SIG-M5 treated with dmso at 0.1 percent for 504 hours (cell line): ENCODE results near the gene KDM3B.
"Not testable (repeated sequence)": the region's sequence is repeated elsewhere in the genome, so short reads cannot be mapped to it uniquely, and the experiment has no call there.

Source experiments
- DNase-seq: peaks from one replicate; lab custom pipeline; 2025; ENCODE audit not compliant: unreplicated experiment; lab: John Stamatoyannopoulos, UW

KDM3B gene

GRCh38 chr5:138352071-138352721 lies at the start of gene KDM3B:
TSS of gene KDM3B (plus strand) at chr5:138352685. CDS start at chr5:138352796, 111 bp downstream.
- peak; percentile 89 for DNase-seq

DNA sequence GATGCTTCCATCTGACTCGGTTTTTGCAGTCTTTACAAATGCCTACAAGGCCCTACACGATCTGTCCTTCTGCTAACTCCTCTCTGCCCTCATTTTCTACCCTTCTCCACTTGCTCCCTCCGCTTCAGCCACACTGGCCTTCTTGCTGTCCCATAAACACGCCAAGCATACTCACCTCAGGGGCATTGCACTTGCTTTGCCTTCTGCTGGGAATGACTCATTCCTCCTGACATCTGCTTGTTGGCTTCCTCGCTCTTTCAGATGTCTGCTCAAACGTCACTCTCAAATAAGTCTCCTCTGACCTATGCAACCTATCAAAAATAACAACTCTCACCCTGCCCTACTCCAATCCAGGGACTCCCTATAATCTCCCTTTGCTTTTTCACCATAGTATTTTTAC lies 49.1 kb upstream of the KDM3B start:
- DNase-seq = no peak

DNA sequence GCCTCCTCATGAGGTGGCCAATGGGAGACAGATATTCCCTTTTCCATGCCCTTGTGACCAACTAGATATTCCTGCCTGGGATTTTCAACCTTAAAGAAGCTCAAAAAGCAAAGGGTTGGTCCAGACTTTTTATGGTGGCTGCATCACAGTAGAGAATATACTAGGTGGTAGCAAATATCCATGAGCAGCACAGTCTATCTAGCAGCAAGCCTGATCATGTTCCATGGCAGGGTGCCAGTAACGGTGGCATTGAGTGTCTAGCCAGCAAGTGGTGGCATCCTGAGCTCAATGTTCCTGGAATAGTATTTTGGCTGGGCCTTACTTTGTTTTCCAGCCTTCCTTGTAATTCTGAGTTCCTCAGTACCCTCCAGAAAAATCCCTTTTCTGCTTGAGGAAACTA lies 46.7 kb upstream of the KDM3B start:
- no peak for DNase-seq

DNA sequence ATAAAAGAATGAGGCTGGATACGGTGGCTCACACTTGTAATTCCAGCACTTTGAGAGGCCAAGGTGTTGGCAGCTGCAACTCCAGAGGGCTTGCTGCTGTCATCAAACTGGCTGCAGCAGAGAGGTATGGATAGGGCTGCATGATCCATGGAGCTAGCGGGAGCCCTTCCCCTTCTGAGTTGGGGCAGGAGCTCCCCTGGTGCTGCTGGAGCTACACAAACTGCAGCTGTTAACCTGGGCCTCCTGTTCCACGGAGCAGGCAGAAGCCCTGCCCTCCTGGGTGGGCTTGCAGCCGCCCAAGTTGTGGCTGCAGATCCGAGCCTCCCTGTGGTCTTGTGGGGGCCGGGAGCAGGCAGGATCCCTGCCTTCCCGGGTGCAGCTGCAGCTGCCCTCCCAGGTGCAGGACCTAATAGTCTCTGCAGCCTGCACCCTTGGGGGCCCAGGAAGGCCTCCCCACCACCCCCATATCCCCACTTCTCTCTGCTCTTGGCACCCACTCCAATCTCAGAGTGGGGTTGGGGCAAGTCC lies 36.7 kb upstream of the KDM3B start:
- DNase-seq = no peak

DNA sequence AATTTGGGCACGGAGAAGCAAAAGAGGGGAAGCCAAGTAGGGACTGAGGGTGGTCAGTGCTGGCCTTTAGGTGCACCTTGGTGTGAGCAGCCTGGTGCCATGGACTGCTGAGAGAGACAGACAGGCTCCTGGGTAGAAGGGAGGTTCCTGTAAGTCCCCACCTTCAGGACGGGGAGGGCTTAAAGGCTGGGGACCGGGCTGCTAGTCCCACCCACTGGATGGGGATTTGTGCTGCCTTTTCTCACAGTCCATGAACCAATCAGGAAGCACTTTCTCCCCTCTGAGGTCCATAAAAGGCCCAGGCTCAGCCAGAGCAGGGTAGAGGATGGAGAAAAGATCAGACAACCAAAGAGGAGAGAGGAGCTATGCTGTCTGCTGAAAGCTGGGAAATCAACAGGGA lies 36.1 kb upstream of the KDM3B start:
- no peak for DNase-seq

DNA sequence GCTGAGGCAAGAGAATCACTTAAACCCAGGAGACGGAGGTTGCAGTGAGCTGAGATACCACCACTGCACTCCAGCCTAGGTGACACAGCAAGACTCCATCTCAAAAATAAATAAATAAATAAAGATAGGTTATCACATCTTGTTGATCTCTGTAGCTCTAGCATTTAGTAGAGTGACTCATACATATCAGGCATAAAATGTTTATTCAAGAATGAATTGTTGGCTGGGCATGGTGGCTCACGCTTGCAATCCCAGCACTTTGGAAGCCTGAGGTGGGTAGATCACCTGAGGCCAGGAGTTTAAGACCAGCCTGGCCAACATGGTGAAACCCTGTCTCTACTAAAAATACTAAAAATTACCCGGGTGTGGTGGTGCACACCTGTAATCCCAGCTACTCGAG lies 34.3 kb upstream of the KDM3B start:
- DNase-seq = not testable (repeated sequence)

GRCh38 chr5:138330813-138331448 lies 21.6 kb upstream of the KDM3B start:
- DNase-seq = no peak

GRCh38 chr5:138331449-138332368 lies 20.8 kb upstream of the KDM3B start, which contains the start of gene CDC25C:
TSS of gene CDC25C (minus strand) at chr5:138331804. CDS start at chr5:138331180, 624 bp downstream.
- DNase-seq = peak; percentile 100

- no peak for DNase-seq
Observed at GRCh38 chr5:138334867-138335447, 17.5 kb upstream of the KDM3B start.

- peak; percentile 87 for DNase-seq
Observed at GRCh38 chr5:138336952-138337684, 15.4 kb upstream of the KDM3B start.

DNA sequence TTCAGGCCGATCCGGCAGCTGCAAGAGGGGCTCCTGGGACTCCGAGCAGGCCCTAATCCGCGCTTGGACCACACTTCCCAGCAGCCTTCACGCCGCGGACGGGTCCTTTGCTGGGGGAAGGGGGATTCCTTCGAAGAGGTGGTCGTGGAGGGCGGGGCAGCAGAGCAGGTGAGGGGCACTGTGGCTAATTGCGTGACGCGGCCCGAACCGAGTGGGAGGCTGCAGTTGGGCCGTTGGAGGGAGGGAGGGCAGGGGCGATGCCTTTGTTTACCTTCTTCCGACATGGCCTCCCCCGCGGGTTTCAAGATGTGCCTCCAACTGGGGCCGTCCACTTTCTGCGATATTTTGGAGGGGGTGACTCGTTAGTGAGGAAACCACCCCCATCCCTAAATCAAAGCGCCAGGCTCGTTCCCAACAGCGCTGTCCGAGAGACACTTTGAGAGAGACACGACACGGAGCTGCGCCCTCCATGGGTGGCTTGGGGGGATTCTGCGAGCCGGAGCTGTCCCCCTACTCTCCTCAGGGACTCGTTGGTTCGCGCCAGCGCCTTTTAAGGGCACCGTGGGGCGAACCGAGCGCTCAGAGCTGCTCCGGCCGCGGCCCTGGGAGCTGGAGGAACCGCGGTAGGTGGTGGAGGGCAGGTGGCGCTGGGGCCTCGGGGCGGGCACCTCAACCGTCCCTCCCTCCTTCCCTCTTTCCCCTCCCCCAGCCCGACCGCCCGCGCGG lies 14.6 kb upstream of the KDM3B start, which contains the start of gene FAM53C:
Gene FAM53C (plus strand): TSS at position 582 of the 726 bp plus-strand sequence. CDS start 3,070 bp downstream, outside the sequence.
- peak; percentile 92 for DNase-seq

- peak; percentile 17 for DNase-seq
Observed at GRCh38 chr5:138338411-138339090, 13.9 kb upstream of the KDM3B start.

- peak; percentile 24 for DNase-seq
Observed at GRCh38 chr5:138339091-138339456, 13.4 kb upstream of the KDM3B start.

DNA sequence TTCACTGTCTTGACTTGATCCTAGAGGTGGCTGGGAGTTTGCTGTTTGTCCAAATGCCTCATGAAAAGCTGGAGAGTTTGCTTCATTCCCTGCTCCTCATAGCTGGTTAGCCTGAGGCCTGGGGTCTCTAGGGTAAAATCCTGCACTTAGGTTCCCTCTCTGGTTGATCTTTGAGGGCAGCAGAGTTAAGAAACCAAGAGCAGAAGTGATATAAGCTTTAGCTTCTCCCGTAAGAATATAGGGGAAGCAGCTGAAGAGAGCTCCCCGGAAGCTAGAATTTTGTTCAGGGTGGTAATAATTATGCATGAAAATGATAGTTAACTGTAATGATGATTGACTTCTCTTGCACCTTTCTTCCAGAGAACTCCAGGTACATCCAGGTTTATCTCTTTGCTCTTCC lies 13.0 kb upstream of the KDM3B start:
- peak; percentile 74 for DNase-seq

DNA sequence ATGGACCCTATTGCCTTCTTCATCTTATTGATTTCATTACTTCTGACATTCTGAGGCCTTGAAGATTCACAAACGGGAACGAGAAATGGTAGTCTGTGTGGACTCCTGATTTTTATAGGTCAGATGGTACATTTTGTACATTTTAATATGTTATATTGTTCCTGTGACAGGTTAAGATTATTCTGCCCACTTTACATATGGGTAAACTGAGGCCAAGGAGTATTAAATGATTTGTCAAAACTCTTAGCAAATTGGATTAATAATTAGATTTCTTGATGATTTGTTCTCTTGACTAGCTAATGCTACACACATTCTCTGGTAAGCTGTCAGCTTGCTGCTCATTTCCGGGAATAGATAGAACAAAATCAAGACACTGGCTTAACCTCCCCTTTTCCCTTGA lies 12.5 kb upstream of the KDM3B start:
- DNase-seq = no peak

GRCh38 chr5:138344887-138345622 lies 7.4 kb upstream of the KDM3B start:
- no peak for DNase-seq

GRCh38 chr5:138346889-138347288 lies 5.6 kb upstream of the KDM3B start:
- DNase-seq = no peak

GRCh38 chr5:138349852-138350562 lies 2.5 kb upstream of the KDM3B start:
- no peak for DNase-seq
